ENCODE measurements around the gene SERPINA9.

The SERPINA9 gene

GRCh38 chr14:94461526-94462218 is 14.3 kb downstream of the SERPINA9 start:
- DNase-seq: no peak

GRCh38 chr14:94460631-94461416 is 15.2 kb downstream of the SERPINA9 start:
- DNase-seq: no peak

- DNase-seq: no peak
Measured at GRCh38 chr14:94458558-94459205, 17.3 kb downstream of the SERPINA9 start.

GRCh38 chr14:94458096-94458495 is 17.9 kb downstream of the SERPINA9 start:
- no peak for DNase-seq

- no peak for DNase-seq
Measured at GRCh38 chr14:94455928-94456327, 20.1 kb downstream of the SERPINA9 start.

GRCh38 chr14:94451826-94452225 is 24.2 kb downstream of the SERPINA9 start:
- DNase-seq: no peak

- no peak for DNase-seq
Measured at GRCh38 chr14:94451091-94451771, 24.8 kb downstream of the SERPINA9 start.

- no peak for DNase-seq
Measured at GRCh38 chr14:94450722-94451090, 25.3 kb downstream of the SERPINA9 start.

GRCh38 chr14:94449930-94450329 is 26.1 kb downstream of the SERPINA9 start:
- DNase-seq: no peak

GRCh38 chr14:94448071-94448808 is 27.8 kb downstream of the SERPINA9 start:
- DNase-seq: peak; percentile 29

GRCh38 chr14:94447206-94447605 is 28.8 kb downstream of the SERPINA9 start:
- no peak for DNase-seq

- no peak for DNase-seq
Measured at GRCh38 chr14:94446126-94446525, 29.9 kb downstream of the SERPINA9 start.

GRCh38 chr14:94445003-94445402 is 31.0 kb downstream of the SERPINA9 start:
- DNase-seq: no peak

- no peak for DNase-seq
Measured at GRCh38 chr14:94441531-94442205, 34.3 kb downstream of the SERPINA9 start.

GRCh38 chr14:94441130-94441529 is 34.9 kb downstream of the SERPINA9 start:
- DNase-seq: no peak

- no peak for DNase-seq
Measured at GRCh38 chr14:94439453-94440057, 36.4 kb downstream of the SERPINA9 start.

- DNase-seq: no peak
Measured at GRCh38 chr14:94428610-94429009, 47.4 kb downstream of the SERPINA9 start.

GRCh38 chr14:94427016-94427613 is 48.9 kb downstream of the SERPINA9 start:
- no peak for DNase-seq

- DNase-seq: no peak
Measured at GRCh38 chr14:94426526-94426925, 49.5 kb downstream of the SERPINA9 start.

GRCh38 chr14:94424371-94424770 is 51.6 kb downstream of the SERPINA9 start:
- no peak for DNase-seq

- DNase-seq: no peak
Measured at GRCh38 chr14:94423453-94424056, 52.4 kb downstream of the SERPINA9 start.
